ENCODE measurements around the gene PPP1R15A. TPM values are rescaled to one million over a fixed set of nuclear protein-coding genes. Genes with fewer than 3 reads are reported as not detected.
"Not testable (repeated sequence)": the region's sequence is repeated elsewhere in the genome, so short reads cannot be mapped to it uniquely, and the experiment has no call there.

PPP1R15A gene
- total RNA-seq, 1 donor: 45.8 TPM

GRCh38 chr19:48881741-48882657 is 9.8 kb downstream of the PPP1R15A start:
- H3K4me3 ChIP-seq (ENCODE audit: low read depth, low read length): no peak overlapping the region
- no peak for TF ChIP-seq CTCF (IDR thresholded peaks at IDR 0.05; ENCODE audit: insufficient read depth, low read length)
- DNase-seq (ENCODE audit: low read depth): no peak

- H3K4me3 ChIP-seq (ENCODE audit: low read depth, low read length): no peak overlapping the region
- no peak for DNase-seq (ENCODE audit: low read depth)
- TF ChIP-seq CTCF (IDR thresholded peaks at IDR 0.05; ENCODE audit: insufficient read depth, low read length): no peak
Measured at GRCh38 chr19:48883726-48884125, 11.5 kb downstream of the PPP1R15A start.

- TF ChIP-seq CTCF (IDR thresholded peaks at IDR 0.05; ENCODE audit: insufficient read depth, low read length): no peak
- H3K4me3 ChIP-seq (ENCODE audit: low read depth, low read length): no peak overlapping the region
- no peak for DNase-seq (ENCODE audit: low read depth)
Measured at GRCh38 chr19:48887861-48888612, 15.8 kb downstream of the PPP1R15A start.

GRCh38 chr19:48889496-48889895 is 17.3 kb downstream of the PPP1R15A start:
- H3K4me3 ChIP-seq (ENCODE audit: low read depth, low read length); DNase-seq (ENCODE audit: low read depth): not testable (repeated sequence)

GRCh38 chr19:48890551-48890950 is 18.3 kb downstream of the PPP1R15A start:
- TF ChIP-seq CTCF (IDR thresholded peaks at IDR 0.05; ENCODE audit: insufficient read depth, low read length): no peak
- no peak for DNase-seq (ENCODE audit: low read depth)
- no peak overlapping the region for H3K4me3 ChIP-seq (ENCODE audit: low read depth, low read length)

GRCh38 chr19:48895226-48895625 is 23.0 kb downstream of the PPP1R15A start:
- DNase-seq (ENCODE audit: low read depth): no peak
- no peak for TF ChIP-seq CTCF (IDR thresholded peaks at IDR 0.05; ENCODE audit: insufficient read depth, low read length)
- no peak overlapping the region for H3K4me3 ChIP-seq (ENCODE audit: low read depth, low read length)

GRCh38 chr19:48896191-48896720 is 24.0 kb downstream of the PPP1R15A start:
- no peak overlapping the region for H3K4me3 ChIP-seq (ENCODE audit: low read depth, low read length)
- no peak for DNase-seq (ENCODE audit: low read depth)
- no peak for TF ChIP-seq CTCF (IDR thresholded peaks at IDR 0.05; ENCODE audit: insufficient read depth, low read length)
